Left lung (tissue), 10 donors: ENCODE measurements around the gene ROPN1B. TPM values are rescaled to one million over a fixed set of nuclear protein-coding genes. Genes with fewer than 3 reads are reported as not detected.

Experiments used
- ATAC-seq: fragments of 200-7000 bp; cut with Tn5 transposase; one replicate; pipeline ENCODE4 v1.9.1; 2020; ENCODE audit warnings: moderate library complexity
- DNase-seq, 4 donors: peaks; one replicate each; pipeline ENCODE4 v3.0.0-alpha.2; 2013 to 2020
- H3K27ac ChIP-seq, 2 donors: fragments of 200-600 bp; sonication (generic) in 1 of 2; one replicate each; pipeline versions ENCODE4 v1.5.0 to v1.8.0; 2020 to 2021
- H3K27me3 ChIP-seq, 2 donors: fragments of 200-600 bp; sonication (generic) in 1 of 2; one replicate each; pipeline versions ENCODE4 v1.5.0 to v1.8.0; 2020 to 2021
- H3K36me3 ChIP-seq, 2 donors: fragments of 200-600 bp; sonication (generic) in 1 of 2; one replicate each; pipeline versions ENCODE4 v1.5.0 to v1.8.0; 2020 to 2021
- H3K4me1 ChIP-seq, 2 donors: fragments of 200-600 bp; one replicate each; pipeline ENCODE4 v1.8.0; 2021
- H3K4me3 ChIP-seq, 2 donors: fragments of 200-600 bp; sonication (generic) in 1 of 2; one replicate each; pipeline versions ENCODE4 v1.5.0 to v1.8.0; 2020 to 2021; ENCODE audit warnings: mild to moderate bottlenecking in 1 of 2
- H3K9me3 ChIP-seq, 2 donors: fragments of 200-600 bp; sonication (generic) in 1 of 2; one replicate each; pipeline versions ENCODE4 v1.5.0 to v1.8.0; 2020 to 2021
- CTCF ChIP-seq, 2 donors: fragments of 200-600 bp; sonication (generic) in 1 of 2; IDR thresholded peaks; one replicate each; pipeline versions ENCODE4 v1.5.0 to v1.8.0; 2021; ENCODE audit warnings: antibody characterized with exemption in 2 of 2
- intact Hi-C, 2 donors: fragments of 100-400 bp; cut with DNase I; formaldehyde crosslinking; loops; one replicate each; pipeline versions ENCODE4 v1.11.2 to v1.14.2; 2022
- polyA plus RNA-seq, 6 donors: library from polyadenylated mRNA; unstranded; fragments of 120-200 nt; gene quantifications; one replicate each; pipeline ENCODE4 v1.2.1, GENCODE V29; 2013; ENCODE audit not compliant: insufficient read length in 6 of 6
- total RNA-seq, 2 donors: library from RNA; stranded (reverse); fragmentation: NEBNext Ultra II Directional; extraction: Animal tissue kit (Norgen Biotek cat#: 25700); gene quantifications; one replicate each; pipeline ENCODE4 v1.2.1, GENCODE V29; 2021
- donor health status: DM: no; HTN: yes; CAD: no.
- donor health status: DM: no; HTN: no; CAD: no.

Gene ROPN1B
- total and polyA plus RNA-seq, 8 donors = 0.29 to 1.9 (median 0.94) TPM

- DNase-seq (no peak), ATAC-seq (no peak)
These were observed 56.2 kb downstream of the ROPN1B start for GRCh38 chr3:126025116-126025729.

GRCh38 chr3:126025862-126026261, 56.9 kb downstream of the ROPN1B start:
- no peaks in the 10 kb centered on the region for H3K4me1 ChIP-seq
- H3K36me3 ChIP-seq = peaks cover 0 to 35% of the 10 kb centered on the region in 2 donors
- intact Hi-C loops = no loop called here
- DNase-seq = no peak
- no peak overlapping the region for H3K4me3 ChIP-seq
- H3K27ac ChIP-seq = no peak overlapping the region
- TF ChIP-seq CTCF (IDR thresholded peaks at IDR 0.05) = no peak
- H3K9me3 ChIP-seq = peaks cover 0 to 12% of the 10 kb centered on the region in 2 donors
- no peaks in the 10 kb centered on the region for H3K27me3 ChIP-seq
- ATAC-seq = no peak

More at GRCh38 chr3:126025116-126025729, 56.2 kb downstream of the ROPN1B start:
- Histone ChIP-seq H3K36me3 (peaks cover 0 to 35% of the 10 kb centered on the region in 2 donors), H3K4me1 (no peaks in the 10 kb centered on the region), H3K27me3 (no peaks in the 10 kb centered on the region), H3K27ac (no peak overlapping the region), H3K4me3 (no peak overlapping the region), H3K9me3 (peaks cover 0 to 12% of the 10 kb centered on the region in 2 donors)
- no peak for TF ChIP-seq CTCF (IDR thresholded peaks at IDR 0.05)
- intact Hi-C loops = no loop called here

- peaks cover 0 to 35% of the 10 kb centered on the region in 2 donors for H3K36me3 ChIP-seq
- TF ChIP-seq CTCF (IDR thresholded peaks at IDR 0.05) = no peak
- no peak for DNase-seq
These were observed 57.3 kb downstream of the ROPN1B start for GRCh38 chr3:126026277-126026751.

GRCh38 chr3:126026761-126027160, 57.8 kb downstream of the ROPN1B start:
- DNase-seq = no peak
- Histone ChIP-seq H3K4me3 (no peak overlapping the region), H3K27ac (no peak overlapping the region), H3K4me1 (no peaks in the 10 kb centered on the region), H3K9me3 (peaks cover 0 to 12% of the 10 kb centered on the region in 2 donors), H3K27me3 (no peaks in the 10 kb centered on the region), H3K36me3 (peaks cover 0 to 35% of the 10 kb centered on the region in 2 donors)
- no peak for ATAC-seq
- TF ChIP-seq CTCF (IDR thresholded peaks at IDR 0.05) = no peak
- intact Hi-C loops = no loop called here

More at GRCh38 chr3:126026277-126026751, 57.3 kb downstream of the ROPN1B start:
- intact Hi-C loops = no loop called here
- no peaks in the 10 kb centered on the region for H3K4me1 ChIP-seq
- peaks cover 0 to 12% of the 10 kb centered on the region in 2 donors for H3K9me3 ChIP-seq
- no peak overlapping the region for H3K27ac ChIP-seq
- ATAC-seq = no peak
- H3K4me3 ChIP-seq = no peak overlapping the region
- H3K27me3 ChIP-seq = no peaks in the 10 kb centered on the region

GRCh38 chr3:126028096-126028495, 59.1 kb downstream of the ROPN1B start:
- H3K9me3 ChIP-seq = peaks cover 0 to 12% of the 10 kb centered on the region in 2 donors
- no peak overlapping the region for H3K27ac ChIP-seq
- intact Hi-C loops = no loop called here
- no peak overlapping the region for H3K4me3 ChIP-seq
- ATAC-seq (no peak), DNase-seq (no peak)
- no peak for TF ChIP-seq CTCF (IDR thresholded peaks at IDR 0.05)
- H3K4me1 ChIP-seq = no peaks in the 10 kb centered on the region
- peaks cover 0 to 38% of the 10 kb centered on the region in 2 donors for H3K36me3 ChIP-seq
- no peaks in the 10 kb centered on the region for H3K27me3 ChIP-seq
